Embryonic facial prominence (tissue), 1 donor: ENCODE measurements around the gene SNORC.
"Not testable (repeated sequence)": the region's sequence is repeated elsewhere in the genome, so short reads cannot be mapped to it uniquely, and the experiment has no call there.

Experiments used
- DNase-seq: peaks from one replicate; pipeline ENCODE4 v3.0.0-alpha.2; 2016; ENCODE audit errors: extremely low spot score

Gene SNORC

GRCh38 chr2:232870018-232870765 lies at the start of gene SNORC:
Gene SNORC, plus strand, starts transcription at chr2:232870264. Its CDS starts 78 bp downstream, at chr2:232870342.
- no peak for DNase-seq

GRCh38 chr2:232829988-232830387 lies 40.1 kb upstream of the SNORC start:
- DNase-seq: no peak

- no peak for DNase-seq
These were observed 38.6 kb upstream of the SNORC start for GRCh38 chr2:232831496-232831895.

GRCh38 chr2:232833830-232834229 lies 36.2 kb upstream of the SNORC start:
- no peak for DNase-seq

- no peak for DNase-seq
These were observed 34.3 kb upstream of the SNORC start for GRCh38 chr2:232835687-232836208.

- DNase-seq: no peak
These were observed 33.1 kb upstream of the SNORC start for GRCh38 chr2:232836934-232837333.

GRCh38 chr2:232838406-232838874 lies 31.6 kb upstream of the SNORC start:
- no peak for DNase-seq

GRCh38 chr2:232839411-232840079 lies 30.5 kb upstream of the SNORC start:
- no peak for DNase-seq

- no peak for DNase-seq
These were observed 27.4 kb upstream of the SNORC start for GRCh38 chr2:232842689-232843088.

- DNase-seq: no peak
These were observed 26.2 kb upstream of the SNORC start for GRCh38 chr2:232843834-232844233.

- no peak for DNase-seq
These were observed 24.0 kb upstream of the SNORC start for GRCh38 chr2:232846055-232846454.

- no peak for DNase-seq
These were observed 20.0 kb upstream of the SNORC start for GRCh38 chr2:232850039-232850438.

- not testable (repeated sequence) for DNase-seq
These were observed 18.0 kb upstream of the SNORC start for GRCh38 chr2:232852081-232852480.

- no peak for DNase-seq
These were observed 17.4 kb upstream of the SNORC start for GRCh38 chr2:232852676-232853075.

GRCh38 chr2:232854082-232854481 lies 16.0 kb upstream of the SNORC start:
- DNase-seq: no peak

- DNase-seq: no peak
These were observed 12.9 kb upstream of the SNORC start for GRCh38 chr2:232857158-232857563.

- DNase-seq: no peak
These were observed 10.6 kb upstream of the SNORC start for GRCh38 chr2:232859385-232859916.

- no peak for DNase-seq
These were observed 9.3 kb upstream of the SNORC start for GRCh38 chr2:232860593-232861241.

GRCh38 chr2:232861353-232861752 lies 8.7 kb upstream of the SNORC start:
- DNase-seq: no peak

GRCh38 chr2:232863996-232864395 lies 6.1 kb upstream of the SNORC start:
- DNase-seq: no peak

GRCh38 chr2:232865165-232865564 lies 4.9 kb upstream of the SNORC start:
- DNase-seq: no peak

- no peak for DNase-seq
These were observed 4.0 kb upstream of the SNORC start for GRCh38 chr2:232866104-232866503.
